ENCODE data around the gene NME7.

- TF ChIP-seq EZH2 (IDR thresholded peaks at IDR 0.05) (no peak), POLR2AphosphoS5 (IDR thresholded peaks at IDR 0.05; ENCODE audit: borderline replicate concordance, low read depth, low read length) (no peak), FOXP2 (optimal IDR thresholded peaks at IDR 0.05; ENCODE audit: control extremely low read depth, extremely low read length, insufficient read depth) (no peak)
These were observed 3.8 kb upstream of the NME7 start for GRCh38 chr1:169371404-169371803.
